Endometrial microvascular endothelial cells (primary cell): Measurements from ENCODE around the gene TSPYL4. TPM values are rescaled to one million over a fixed set of nuclear protein-coding genes. Genes with fewer than 3 reads are reported as not detected.

Experiments
- in situ Hi-C: cut with HindIII; loops from 2 replicates; pipeline ENCODE4 v1.10.0; 2017; ENCODE audit warnings: low sequenced_read_pairs, low pct_unique_long_range_greater_than_20kb; ENCODE audit errors: inconsistent ontology term
- total RNA-seq: library from RNA; depleted of rRNA; stranded (reverse); fragments of >200 nt; gene quantifications from one replicate; pipeline ENCODE4 v1.2.3, GENCODE V29; 2015; ENCODE audit errors: inconsistent ontology term

Gene TSPYL4
- total RNA-seq, 1 donor from 2014 or later, result 21.4 TPM

GRCh38 chr6:116200619-116201249 lies 53.1 kb downstream of the TSPYL4 start:
- in situ Hi-C loops, result no loop called here

Other genes starting within 250 kb of the TSPYL4 start
- not detected for gene FRK, start 193.2 kb downstream of the TSPYL4 start, total RNA-seq
- gene NT5DC1, start 153.2 kb downstream of the TSPYL4 start, total RNA-seq, result 9.7 TPM
- gene COL10A1, start 127.9 kb downstream of the TSPYL4 start, total RNA-seq, result not detected
- gene TSPYL1, start 25.9 kb upstream of the TSPYL4 start, total RNA-seq, result 59.1 TPM
- 10.0 TPM for gene DSE, start 116.9 kb upstream of the TSPYL4 start, total RNA-seq
- gene CALHM6, start 207.3 kb upstream of the TSPYL4 start, total RNA-seq, result not detected